ENCODE data around the gene NOS1AP. TPM values are rescaled to one million over a fixed set of nuclear protein-coding genes. Genes with fewer than 3 reads are reported as not detected.

NOS1AP gene
- polyA plus RNA-seq, 1 of the 3 experiments (the other 2 are of a cell fraction), result 0.03 TPM

DNA sequence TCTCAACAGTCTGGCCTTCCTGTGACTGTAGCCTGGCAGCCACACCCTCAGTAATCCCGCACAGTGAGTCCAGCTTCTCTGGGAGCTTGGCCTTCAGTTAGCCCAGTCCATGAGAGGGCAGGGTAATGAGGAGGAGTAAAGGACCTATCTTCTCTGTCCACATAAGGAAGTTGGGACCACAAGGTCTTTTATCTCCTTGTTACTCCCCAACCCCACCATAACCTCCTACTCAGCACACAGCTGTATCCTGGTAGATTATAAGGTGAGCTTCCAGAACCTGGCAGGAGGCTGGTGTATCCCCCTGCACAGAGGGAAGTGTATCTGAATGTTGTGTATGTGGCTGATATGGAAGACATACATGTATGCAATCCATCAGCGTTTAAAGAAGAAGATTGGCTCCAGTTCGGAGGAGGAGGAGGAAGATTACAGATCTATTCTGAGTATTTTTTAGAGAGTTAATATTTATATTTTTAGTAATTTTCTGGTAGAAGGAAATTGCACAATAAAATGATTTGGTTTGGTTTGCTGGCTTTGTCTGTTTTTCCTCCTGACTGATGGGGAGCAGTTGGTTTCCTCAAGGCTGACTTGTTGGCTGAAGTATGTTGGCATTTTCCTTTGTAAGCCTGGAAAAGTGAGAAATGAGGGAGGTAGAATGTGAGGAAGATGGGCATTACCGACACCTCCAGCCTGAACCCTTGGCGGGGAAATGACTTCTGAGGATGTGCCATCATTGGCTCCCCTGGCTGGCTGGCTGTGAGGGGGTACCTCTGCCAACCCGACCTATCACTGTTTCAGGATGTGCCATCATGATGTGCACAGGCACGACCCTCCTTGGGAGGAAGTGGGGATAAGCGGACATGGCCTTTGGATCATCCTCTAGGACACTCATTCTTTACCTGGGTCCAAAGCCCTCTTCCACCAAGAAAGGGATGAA lies 317.1 kb downstream of the NOS1AP start:
- 41% methylated on average over 8 of the region's 8 CpGs for WGBS (ENCODE audit: low lambda C conversion rate)
- Histone ChIP-seq H3K27me3 (ENCODE audit: insufficient read depth) (peaks cover 4% of the 10 kb centered on the region; the same call in 1 of the 2 replicates), H4K20me1 (ENCODE audit: insufficient read depth) (no peaks in the 10 kb centered on the region), H3K9me2 (no peaks in the 10 kb centered on the region), H3K4me2 (no peak overlapping the region), H3F3A (replicated peaks; ENCODE audit: insufficient read depth) (no peaks in the 10 kb centered on the region), H3K9ac (no peak overlapping the region), H3K27ac (ENCODE audit: low read depth in 2 of 2, low read length in 1 of 2) (no peak overlapping the region), H3K79me2 (ENCODE audit: insufficient read depth) (no peaks in the 10 kb centered on the region), H3K4me1 (ENCODE audit: control insufficient read depth in 1 of 2, insufficient read depth in 2 of 2, low read depth in 1 of 2, low read length in 1 of 2) (peaks cover 0 to 19% of the 10 kb centered on the region in 2 experiments; a peak in 1 of 4 replicates), H3K36me3 (replicated peaks in 1 of 2; ENCODE audit: control insufficient read depth in 1 of 2, insufficient read depth in 2 of 2, low read length in 1 of 2) (no peaks in the 10 kb centered on the region), H3K9me3 (no peaks in the 10 kb centered on the region), H3K4me3 (ENCODE audit: low read depth in 2 of 2, low read length in 1 of 2) (no peak overlapping the region), H2AFZ (ENCODE audit: low read depth) (no peak overlapping the region)
- CTCF ChIA-PET, result interaction anchor here (0.5 to 2.6 kb wide), 3 partner anchors 29 to 330 kb away, joined by 3 to 12 read pairs (median 5); no protein-coding TSS in a partner anchor
- DNase-seq, result no peak
- POLR2A ChIA-PET, result no interaction called here
- TF ChIP-seq POLR2AphosphoS5 (IDR thresholded peaks at IDR 0.05; ENCODE audit: low read depth, low read length) (no peak), FOXJ3 (CRISPR knock-in tag; IDR thresholded peaks at IDR 0.05) (no peak), GATA2 (CRISPR knock-in tag; IDR thresholded peaks at IDR 0.05) (no peak), MEF2A (IDR thresholded peaks at IDR 0.05; ENCODE audit: borderline replicate concordance, low read depth) (no peak)

DNA sequence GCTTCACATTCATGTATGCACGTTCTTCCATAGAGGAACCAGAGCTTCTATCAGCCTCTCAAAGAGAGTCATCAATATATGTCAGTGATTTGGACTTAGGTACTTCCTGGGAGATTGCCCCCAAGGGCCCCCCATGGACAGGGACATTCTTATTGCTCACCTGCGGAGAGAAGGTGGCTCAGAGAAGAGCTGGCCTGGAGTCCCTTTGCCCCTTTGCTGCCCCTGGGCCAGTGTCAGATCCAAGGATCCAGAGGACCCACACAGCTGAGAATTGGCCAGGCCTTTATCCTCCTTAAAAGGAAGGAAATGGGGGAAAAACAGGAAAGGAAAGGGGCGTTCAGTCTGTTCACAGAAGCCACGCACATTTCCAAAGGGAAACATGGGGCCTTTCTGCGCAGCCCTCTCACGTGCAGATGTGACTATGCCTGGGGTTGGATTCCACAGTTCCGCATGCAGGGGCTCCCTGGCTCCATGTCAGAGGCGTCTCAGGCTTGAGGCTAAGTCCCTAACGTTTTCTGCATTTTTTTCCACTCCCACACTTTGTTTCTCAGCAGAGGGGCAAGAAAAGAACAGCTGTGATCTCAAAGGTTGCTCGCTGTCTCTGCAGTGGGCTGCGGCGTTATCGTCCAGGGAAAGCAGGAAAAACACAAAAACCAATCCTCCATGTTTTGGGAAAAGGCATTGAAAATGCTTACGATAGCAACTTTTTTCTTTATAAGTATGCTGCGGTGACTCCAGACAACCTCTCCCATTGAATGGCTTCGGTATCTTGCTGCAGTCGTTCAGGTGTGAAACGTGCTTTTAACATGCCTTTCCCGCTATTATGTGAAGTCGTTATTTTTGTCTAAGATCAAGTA lies 318.0 kb downstream of the NOS1AP start:
- Histone ChIP-seq H3K79me2 (ENCODE audit: insufficient read depth) (no peaks in the 10 kb centered on the region), H3K27ac (ENCODE audit: low read depth in 2 of 2, low read length in 1 of 2) (no peak overlapping the region), H3K4me2 (no peak overlapping the region), H3K9me3 (no peaks in the 10 kb centered on the region), H2AFZ (ENCODE audit: low read depth) (no peak overlapping the region), H3F3A (replicated peaks; ENCODE audit: insufficient read depth) (peaks cover under 1% of the 10 kb centered on the region), H3K9ac (no peak overlapping the region), H3K36me3 (replicated peaks in 1 of 2; ENCODE audit: control insufficient read depth in 1 of 2, insufficient read depth in 2 of 2, low read length in 1 of 2) (no peaks in the 10 kb centered on the region), H3K9me2 (no peaks in the 10 kb centered on the region), H3K4me3 (ENCODE audit: low read depth in 2 of 2, low read length in 1 of 2) (no peak overlapping the region), H3K27me3 (ENCODE audit: insufficient read depth) (peaks cover 4% of the 10 kb centered on the region; the same call in 1 of the 2 replicates), H4K20me1 (ENCODE audit: insufficient read depth) (no peaks in the 10 kb centered on the region), H3K4me1 (ENCODE audit: control insufficient read depth in 1 of 2, insufficient read depth in 2 of 2, low read depth in 1 of 2, low read length in 1 of 2) (peaks cover 0 to 19% of the 10 kb centered on the region in 2 experiments; a peak in 1 of 4 replicates)
- ChIA-PET POLR2A (no interaction called here), CTCF (interaction anchor here (1.5 kb wide), 1 partner anchor 331 kb away, joined by 5 read pairs; no protein-coding TSS in a partner anchor)
- TF ChIP-seq JUND (IDR thresholded peaks at IDR 0.05), result no peak
- DNase-seq, result peak; percentile 1
- WGBS (ENCODE audit: low lambda C conversion rate), result 75% methylated on average over 20 of the region's 20 CpGs

GRCh38 chr1:162388083-162388594 lies 318.6 kb downstream of the NOS1AP start:
- Histone ChIP-seq H2AFZ (ENCODE audit: low read depth) (no peak overlapping the region), H3K4me2 (no peak overlapping the region), H3K4me3 (ENCODE audit: low read depth in 2 of 2, low read length in 1 of 2) (no peak overlapping the region), H3F3A (replicated peaks; ENCODE audit: insufficient read depth) (peaks cover 5% of the 10 kb centered on the region), H3K4me1 (ENCODE audit: control insufficient read depth in 1 of 2, insufficient read depth in 2 of 2, low read depth in 1 of 2, low read length in 1 of 2) (peaks cover 0 to 19% of the 10 kb centered on the region in 2 experiments; a peak in 1 of 4 replicates), H3K9ac (no peak overlapping the region), H4K20me1 (ENCODE audit: insufficient read depth) (no peaks in the 10 kb centered on the region), H3K27ac (ENCODE audit: low read depth in 2 of 2, low read length in 1 of 2) (no peak overlapping the region), H3K36me3 (replicated peaks in 1 of 2; ENCODE audit: control insufficient read depth in 1 of 2, insufficient read depth in 2 of 2, low read length in 1 of 2) (no peaks in the 10 kb centered on the region), H3K9me2 (no peaks in the 10 kb centered on the region), H3K79me2 (ENCODE audit: insufficient read depth) (no peaks in the 10 kb centered on the region), H3K27me3 (ENCODE audit: insufficient read depth) (peaks cover 4% of the 10 kb centered on the region; the same call in 1 of the 2 replicates), H3K9me3 (no peaks in the 10 kb centered on the region)
- DNase-seq, result peak; percentile 7
- CTCF ChIA-PET, result interaction anchor here (1.1 to 6.2 kb wide), 3 partner anchors 32 to 335 kb away, joined by 3 to 63 read pairs (median 5); no protein-coding TSS in a partner anchor
- WGBS (ENCODE audit: low lambda C conversion rate), result 73% methylated on average over 8 of the region's 8 CpGs
- POLR2A ChIA-PET, result no interaction called here
- TF ChIP-seq TEAD4 (IDR thresholded peaks at IDR 0.05; ENCODE audit: borderline replicate concordance, insufficient read depth), result no peak
- TF ChIP-seq, protein P1, sequence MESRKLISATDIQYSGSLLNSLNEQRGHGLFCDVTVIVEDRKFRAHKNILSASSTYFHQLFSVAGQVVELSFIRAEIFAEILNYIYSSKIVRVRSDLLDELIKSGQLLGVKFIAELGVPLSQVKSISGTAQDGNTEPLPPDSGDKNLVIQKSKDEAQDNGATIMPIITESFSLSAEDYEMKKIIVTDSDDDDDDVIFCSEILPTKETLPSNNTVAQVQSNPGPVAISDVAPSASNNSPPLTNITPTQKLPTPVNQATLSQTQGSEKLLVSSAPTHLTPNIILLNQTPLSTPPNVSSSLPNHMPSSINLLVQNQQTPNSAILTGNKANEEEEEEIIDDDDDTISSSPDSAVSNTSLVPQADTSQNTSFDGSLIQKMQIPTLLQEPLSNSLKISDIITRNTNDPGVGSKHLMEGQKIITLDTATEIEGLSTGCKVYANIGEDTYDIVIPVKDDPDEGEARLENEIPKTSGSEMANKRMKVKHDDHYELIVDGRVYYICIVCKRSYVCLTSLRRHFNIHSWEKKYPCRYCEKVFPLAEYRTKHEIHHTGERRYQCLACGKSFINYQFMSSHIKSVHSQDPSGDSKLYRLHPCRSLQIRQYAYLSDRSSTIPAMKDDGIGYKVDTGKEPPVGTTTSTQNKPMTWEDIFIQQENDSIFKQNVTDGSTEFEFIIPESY (IDR thresholded peaks at IDR 0.05; ENCODE audit: borderline replicate concordance, low read depth), result no peak
- TF ChIP-seq, protein P2, sequence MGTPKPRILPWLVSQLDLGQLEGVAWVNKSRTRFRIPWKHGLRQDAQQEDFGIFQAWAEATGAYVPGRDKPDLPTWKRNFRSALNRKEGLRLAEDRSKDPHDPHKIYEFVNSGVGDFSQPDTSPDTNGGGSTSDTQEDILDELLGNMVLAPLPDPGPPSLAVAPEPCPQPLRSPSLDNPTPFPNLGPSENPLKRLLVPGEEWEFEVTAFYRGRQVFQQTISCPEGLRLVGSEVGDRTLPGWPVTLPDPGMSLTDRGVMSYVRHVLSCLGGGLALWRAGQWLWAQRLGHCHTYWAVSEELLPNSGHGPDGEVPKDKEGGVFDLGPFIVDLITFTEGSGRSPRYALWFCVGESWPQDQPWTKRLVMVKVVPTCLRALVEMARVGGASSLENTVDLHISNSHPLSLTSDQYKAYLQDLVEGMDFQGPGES (IDR thresholded peaks at IDR 0.05; ENCODE audit: low read depth, low read length), result no peak
- no peak for TF ChIP-seq TAF1 (IDR thresholded peaks at IDR 0.05; ENCODE audit: borderline replicate concordance, low read depth, low read length)
- TF ChIP-seq JUND (IDR thresholded peaks at IDR 0.05), result no peak
- TF ChIP-seq MXI1 (IDR thresholded peaks at IDR 0.05; ENCODE audit: low read depth, low read length), result no peak
- no peak for TF ChIP-seq RFX5 (IDR thresholded peaks at IDR 0.05; ENCODE audit: low read length)
- TF ChIP-seq TCF12 (IDR thresholded peaks at IDR 0.05), result no peak
- TF ChIP-seq FOSL2 (IDR thresholded peaks at IDR 0.05; ENCODE audit: borderline replicate concordance, low read depth), result no peak
- no peak for TF ChIP-seq SMC3 (IDR thresholded peaks at IDR 0.05; ENCODE audit: low read depth, low read length)
- no peak for TF ChIP-seq RXRA (IDR thresholded peaks at IDR 0.05; ENCODE audit: borderline replicate concordance, low read depth)
- no peak for TF ChIP-seq POLR2AphosphoS5 (IDR thresholded peaks at IDR 0.05; ENCODE audit: low read depth, low read length)
- TF ChIP-seq NFIC (IDR thresholded peaks at IDR 0.05; ENCODE audit: borderline replicate concordance), result no peak

Measured in SK-N-SH (cell line).